Calu3 (cell line): ENCODE data around the gene RSPH1. TPM values are rescaled to one million over a fixed set of nuclear protein-coding genes. Genes with fewer than 3 reads are reported as not detected.

Source experiments
- BruUV-seq: library from RNA; stranded (reverse); fragments of 400-500 nt; replicated peaks from 2 replicates; lab custom pipeline; 2021; lab: Mats Ljungman, UMichigan
- CTCF ChIA-PET: fragments of 300-600 bp; sonication (Branson Sonifier 250); formaldehyde crosslinking; loops from one replicate; lab custom pipeline; 2022; ENCODE audit warnings: antibody characterized with exemption; lab: Charles Lee
- DNase-seq: peaks from one replicate; pipeline ENCODE4 v3.0.0; 2022
- H3K27ac Mint-ChIP-seq: one replicate; pipeline ENCODE4 v1.8.0; 2022; ENCODE audit warnings: mixed read lengths; ENCODE audit not compliant: unreplicated experiment
- H3K27me3 Mint-ChIP-seq: one replicate; pipeline ENCODE4 v1.8.0; 2022; ENCODE audit warnings: mixed read lengths; ENCODE audit not compliant: unreplicated experiment
- H3K36me3 Mint-ChIP-seq: one replicate; pipeline ENCODE4 v1.8.0; 2022; ENCODE audit warnings: mild to moderate bottlenecking, moderate library complexity, mixed read lengths; ENCODE audit not compliant: insufficient read depth, unreplicated experiment
- H3K4me1 Mint-ChIP-seq: one replicate; pipeline ENCODE4 v1.8.0; 2022; ENCODE audit warnings: mild to moderate bottlenecking, low read depth, mixed read lengths; ENCODE audit not compliant: unreplicated experiment
- H3K4me3 Mint-ChIP-seq: one replicate; pipeline ENCODE4 v1.8.0; 2022; ENCODE audit warnings: mild to moderate bottlenecking, low read depth, moderate library complexity, mixed read lengths; ENCODE audit not compliant: unreplicated experiment
- H3K9me3 Mint-ChIP-seq: one replicate; pipeline ENCODE4 v1.8.0; 2022; ENCODE audit warnings: low read depth, mixed read lengths; ENCODE audit not compliant: unreplicated experiment
- intact Hi-C: fragments of 100-400 bp; cut with micrococcal nuclease; formaldehyde crosslinking; loops from one replicate; pipeline ENCODE4 v1.10.0; 2022; ENCODE audit not compliant: unreplicated experiment
- total RNA-seq: library from RNA; stranded (reverse); gene quantifications from 2 replicates; pipeline ENCODE4 v1.2.3, GENCODE V29; 2022
- TF ChIP-seq, protein P1 (sequence below): fragments of 200-600 bp; IDR thresholded peaks from one replicate; pipeline ENCODE4 v1.8.0; 2022; ENCODE audit warnings: antibody characterized with exemption; ENCODE audit not compliant: unreplicated experiment

RSPH1 gene
- total RNA-seq, 1 experiment from 2014 or later = 2.2 TPM

DNA sequence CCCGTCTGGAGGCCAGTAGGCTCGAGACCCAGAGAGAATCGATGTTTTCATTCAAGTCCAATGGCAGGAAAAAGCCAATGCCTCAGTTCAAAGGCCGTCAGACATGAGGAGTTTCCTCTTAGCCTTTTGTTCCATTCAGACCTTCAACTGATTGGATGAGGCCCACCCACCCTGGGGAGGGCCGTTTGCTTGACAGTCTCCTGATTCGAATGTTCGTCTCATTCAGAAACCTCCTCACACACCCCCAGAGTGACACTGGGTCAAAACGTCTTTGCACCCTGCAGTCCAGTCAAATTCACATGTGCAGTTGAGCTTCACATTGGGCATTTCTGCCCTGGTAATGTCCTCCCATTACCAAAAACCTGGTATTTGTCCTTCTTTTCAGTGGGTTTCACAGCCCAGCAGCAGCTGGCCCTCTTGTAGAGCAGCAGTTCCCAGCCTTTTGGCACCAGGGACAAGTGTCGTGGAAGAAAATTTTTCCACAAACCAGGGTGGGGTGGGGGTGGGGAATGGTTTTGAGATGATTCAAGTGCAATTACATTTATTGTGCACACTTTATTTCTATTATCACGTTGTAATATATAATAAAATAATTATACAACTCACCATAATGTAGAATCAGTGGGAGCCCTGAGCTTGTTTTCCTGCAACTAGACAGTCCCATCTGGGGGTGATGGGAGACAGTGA, 40.1 kb downstream of the RSPH1 start:
- Mint-ChIP-seq H3K27me3 (no peaks in the 10 kb centered on the region), H3K9me3 (no peaks in the 10 kb centered on the region), H3K27ac (no peak overlapping the region), H3K4me1 (no peaks in the 10 kb centered on the region), H3K4me3 (no peak overlapping the region), H3K36me3 (no peaks in the 10 kb centered on the region)
- no peak for DNase-seq
- CTCF ChIA-PET = no interaction called here
- intact Hi-C loops = loop anchor here (10.0 kb wide), 1 partner anchor 291 kb away; no protein-coding TSS in a partner anchor
- TF ChIP-seq, protein P1, sequence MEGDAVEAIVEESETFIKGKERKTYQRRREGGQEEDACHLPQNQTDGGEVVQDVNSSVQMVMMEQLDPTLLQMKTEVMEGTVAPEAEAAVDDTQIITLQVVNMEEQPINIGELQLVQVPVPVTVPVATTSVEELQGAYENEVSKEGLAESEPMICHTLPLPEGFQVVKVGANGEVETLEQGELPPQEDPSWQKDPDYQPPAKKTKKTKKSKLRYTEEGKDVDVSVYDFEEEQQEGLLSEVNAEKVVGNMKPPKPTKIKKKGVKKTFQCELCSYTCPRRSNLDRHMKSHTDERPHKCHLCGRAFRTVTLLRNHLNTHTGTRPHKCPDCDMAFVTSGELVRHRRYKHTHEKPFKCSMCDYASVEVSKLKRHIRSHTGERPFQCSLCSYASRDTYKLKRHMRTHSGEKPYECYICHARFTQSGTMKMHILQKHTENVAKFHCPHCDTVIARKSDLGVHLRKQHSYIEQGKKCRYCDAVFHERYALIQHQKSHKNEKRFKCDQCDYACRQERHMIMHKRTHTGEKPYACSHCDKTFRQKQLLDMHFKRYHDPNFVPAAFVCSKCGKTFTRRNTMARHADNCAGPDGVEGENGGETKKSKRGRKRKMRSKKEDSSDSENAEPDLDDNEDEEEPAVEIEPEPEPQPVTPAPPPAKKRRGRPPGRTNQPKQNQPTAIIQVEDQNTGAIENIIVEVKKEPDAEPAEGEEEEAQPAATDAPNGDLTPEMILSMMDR = no peak
- no TSS peak for BruUV-seq

DNA sequence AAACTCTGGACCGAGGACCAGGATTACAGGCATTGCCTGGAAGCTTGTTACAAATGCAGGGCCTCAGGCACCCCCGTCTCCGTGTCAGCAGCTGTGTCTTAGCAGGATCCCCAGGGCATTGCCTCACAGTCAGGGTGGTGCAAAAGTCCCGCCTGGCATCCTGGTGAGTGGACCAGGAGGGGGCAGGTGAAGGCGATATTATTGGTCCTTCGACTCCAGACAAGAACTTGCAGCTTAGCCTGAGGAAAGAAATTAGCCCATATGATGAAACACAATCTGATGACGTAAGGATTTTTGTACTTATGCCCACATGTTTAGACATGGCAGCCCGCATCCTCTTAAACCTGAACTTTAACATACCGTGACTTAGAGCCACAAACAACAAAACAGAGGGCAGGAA, 40.8 kb downstream of the RSPH1 start:
- Mint-ChIP-seq H3K4me3 (no peak overlapping the region), H3K9me3 (no peaks in the 10 kb centered on the region), H3K36me3 (peaks cover 2% of the 10 kb centered on the region), H3K27me3 (no peaks in the 10 kb centered on the region), H3K27ac (no peak overlapping the region), H3K4me1 (no peaks in the 10 kb centered on the region)
- intact Hi-C loops = loop anchor here (10.0 kb wide), 1 partner anchor 290 kb away; no protein-coding TSS in a partner anchor
- no peak for DNase-seq
- CTCF ChIA-PET = no interaction called here
- no TSS peak for BruUV-seq
- TF ChIP-seq, protein P1 = no peak

DNA sequence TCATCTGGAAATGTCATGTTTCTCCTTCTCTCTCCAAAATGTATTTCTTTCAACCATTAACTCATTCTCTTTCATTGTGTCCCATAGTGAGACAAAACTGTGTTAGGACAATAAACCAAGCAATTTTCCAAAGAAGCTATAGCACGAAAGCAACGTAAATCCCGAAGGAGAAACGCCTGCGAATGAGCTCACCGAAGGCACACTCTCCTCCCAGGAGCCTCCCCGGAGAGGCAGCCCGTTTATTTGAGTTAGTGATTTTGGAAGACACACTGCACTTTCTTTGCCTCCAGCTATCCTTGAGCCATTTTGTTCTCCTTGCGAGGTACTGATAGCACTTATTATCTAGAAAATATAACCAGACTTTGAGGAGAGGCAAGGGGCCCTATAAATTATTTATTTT, 41.2 kb downstream of the RSPH1 start:
- TF ChIP-seq, protein P1 = no peak
- H3K4me3 Mint-ChIP-seq = no peak overlapping the region
- no peaks in the 10 kb centered on the region for H3K27me3 Mint-ChIP-seq
- CTCF ChIA-PET = no interaction called here
- intact Hi-C loops = loop anchor here (10.0 kb wide), 1 partner anchor 290 kb away; no protein-coding TSS in a partner anchor
- no TSS peak for BruUV-seq
- H3K4me1 Mint-ChIP-seq = no peaks in the 10 kb centered on the region
- H3K36me3 Mint-ChIP-seq = peaks cover 5% of the 10 kb centered on the region
- no peaks in the 10 kb centered on the region for H3K9me3 Mint-ChIP-seq
- no peak for DNase-seq
- H3K27ac Mint-ChIP-seq = no peak overlapping the region

DNA sequence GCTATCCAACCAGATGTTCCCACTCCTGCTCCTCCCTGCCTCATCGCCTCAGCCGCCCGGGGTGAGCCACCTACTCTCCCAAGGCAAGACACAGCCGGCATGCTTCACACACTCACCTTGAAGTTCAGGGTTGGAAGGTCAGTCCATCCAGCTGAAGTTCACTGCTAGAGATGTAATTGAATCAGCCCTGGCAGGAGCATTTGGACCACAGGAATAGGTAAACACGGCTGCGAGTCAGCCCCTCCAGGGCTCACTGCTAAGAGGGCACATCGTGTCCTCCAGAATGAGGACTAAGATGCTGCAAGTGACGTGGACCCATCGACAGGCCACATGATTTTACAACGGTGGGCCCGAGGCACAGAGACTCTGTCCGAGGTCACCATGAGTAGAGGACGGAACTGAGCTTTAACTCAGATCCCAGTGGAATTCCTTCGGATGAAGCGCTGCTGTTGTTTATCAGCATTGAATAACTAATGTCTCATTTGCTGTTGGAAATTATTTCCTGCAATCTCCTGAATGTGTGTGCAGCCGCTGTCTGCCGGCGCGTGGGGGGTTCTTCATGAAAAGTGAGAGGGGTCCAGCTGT, 41.9 kb downstream of the RSPH1 start:
- no peak for DNase-seq
- no peak overlapping the region for H3K27ac Mint-ChIP-seq
- BruUV-seq = no TSS peak
- no peaks in the 10 kb centered on the region for H3K4me1 Mint-ChIP-seq
- intact Hi-C loops = loop anchor here (10.0 kb wide), 1 partner anchor 289 kb away; no protein-coding TSS in a partner anchor
- CTCF ChIA-PET = no interaction called here
- no peaks in the 10 kb centered on the region for H3K27me3 Mint-ChIP-seq
- no peaks in the 10 kb centered on the region for H3K9me3 Mint-ChIP-seq
- no peak overlapping the region for H3K4me3 Mint-ChIP-seq
- TF ChIP-seq, protein P1 = no peak
- H3K36me3 Mint-ChIP-seq = peaks cover 5% of the 10 kb centered on the region
